SK-MEL-5 (cell line): ENCODE data around the gene FMC1. TPM values are rescaled to one million over a fixed set of nuclear protein-coding genes. Genes with fewer than 3 reads are reported as not detected.
A peak's percentile ranks its signal among the peaks of the same experiment; 100 is the strongest.

Experiments used
- DNase-seq: peaks from one replicate; pipeline ENCODE4 v3.0.0-alpha.2; 2016; ENCODE audit warnings: low read depth, low spot score
- in situ Hi-C: cut with HindIII; loops from 2 replicates; pipeline ENCODE4 v1.10.0; 2016; ENCODE audit warnings: low sequenced_read_pairs, high pct_unique_total_duplicates, low pct_unique_long_range_greater_than_20kb
- total RNA-seq: library from RNA; depleted of rRNA; stranded (reverse); fragments of >200 nt; shearing (Covaris generic); gene quantifications from 2 replicates; pipeline ENCODE4 v1.2.3, GENCODE V29; 2014

Gene FMC1
- total RNA-seq, 1 experiment from 2014 or later, result 17.8 TPM

GRCh38 chr7:139362302-139362701 lies 21.2 kb downstream of the FMC1 start:
- in situ Hi-C loops, result no loop called here
- no peak for DNase-seq

GRCh38 chr7:139362981-139363380 lies 21.8 kb downstream of the FMC1 start:
- peak; percentile 45 for DNase-seq
- in situ Hi-C loops, result no loop called here

GRCh38 chr7:139365336-139365735 lies 24.2 kb downstream of the FMC1 start:
- DNase-seq, result no peak
- in situ Hi-C loops, result no loop called here

- DNase-seq, result no peak
- in situ Hi-C loops, result no loop called here
Measured at GRCh38 chr7:139366400-139366799, 25.3 kb downstream of the FMC1 start.

- DNase-seq, result no peak
- in situ Hi-C loops, result no loop called here
Measured at GRCh38 chr7:139367438-139368155, 26.5 kb downstream of the FMC1 start.

- in situ Hi-C loops, result no loop called here
- DNase-seq, result peak; percentile 23
Measured at GRCh38 chr7:139370301-139370942, 29.3 kb downstream of the FMC1 start.

GRCh38 chr7:139370943-139371313 lies 29.8 kb downstream of the FMC1 start:
- in situ Hi-C loops, result no loop called here
- no peak for DNase-seq

- in situ Hi-C loops, result no loop called here
- DNase-seq, result no peak
Measured at GRCh38 chr7:139374246-139374645, 33.1 kb downstream of the FMC1 start.

GRCh38 chr7:139382439-139382838 lies 41.3 kb downstream of the FMC1 start:
- in situ Hi-C loops, result no loop called here
- DNase-seq, result no peak

GRCh38 chr7:139384611-139385010 lies 43.5 kb downstream of the FMC1 start:
- DNase-seq, result no peak
- in situ Hi-C loops, result no loop called here

GRCh38 chr7:139387594-139387993 lies 46.5 kb downstream of the FMC1 start:
- in situ Hi-C loops, result no loop called here

GRCh38 chr7:139389091-139389490 lies 48.0 kb downstream of the FMC1 start:
- in situ Hi-C loops, result no loop called here
- no peak for DNase-seq

More at GRCh38 chr7:139387594-139387993, 46.5 kb downstream of the FMC1 start:
- no peak for DNase-seq

- in situ Hi-C loops, result no loop called here
Measured at GRCh38 chr7:139389774-139390173, 48.6 kb downstream of the FMC1 start.

GRCh38 chr7:139393621-139394211 lies 52.6 kb downstream of the FMC1 start:
- in situ Hi-C loops, result no loop called here
- no peak for DNase-seq

More at GRCh38 chr7:139389774-139390173, 48.6 kb downstream of the FMC1 start:
- no peak for DNase-seq

- no peak for DNase-seq
- in situ Hi-C loops, result no loop called here
Measured at GRCh38 chr7:139394540-139394939, 53.4 kb downstream of the FMC1 start.
